Mucosa of rectum (tissue), 2 donors: ENCODE results near the gene COG8.
"Not testable (repeated sequence)": the region's sequence is repeated elsewhere in the genome, so short reads cannot be mapped to it uniquely, and the experiment has no call there.

Source experiments
- H3K27ac ChIP-seq, 2 donors: one replicate each; pipeline ENCODE4 v1.7.0; 2013; ENCODE audit warnings: inconsistent platforms in 2 of 2, low read depth in 2 of 2, low read length in 2 of 2
- H3K27me3 ChIP-seq, 2 donors: one replicate each; pipeline ENCODE4 v1.7.0; 2013; ENCODE audit warnings: low read length in 2 of 2; ENCODE audit not compliant: control insufficient read depth in 2 of 2, insufficient read depth in 2 of 2
- H3K36me3 ChIP-seq, 2 donors: one replicate each; pipeline ENCODE4 v1.7.0; 2013; ENCODE audit warnings: low read length in 2 of 2; ENCODE audit not compliant: control insufficient read depth in 2 of 2, insufficient read depth in 2 of 2
- H3K4me1 ChIP-seq, 2 donors: one replicate each; pipeline ENCODE4 v1.7.0; 2013; ENCODE audit warnings: low read length in 2 of 2, mild to moderate bottlenecking in 1 of 2; ENCODE audit not compliant: control insufficient read depth in 2 of 2, insufficient read depth in 2 of 2
- H3K4me3 ChIP-seq, 2 donors: one replicate each; pipeline ENCODE4 v1.7.0; 2013; ENCODE audit warnings: low read length in 2 of 2
- H3K9ac ChIP-seq, 2 donors: one replicate each; pipeline ENCODE4 v1.7.0; 2013; ENCODE audit warnings: low read length in 2 of 2, low read depth in 1 of 2, mild to moderate bottlenecking in 1 of 2
- H3K9me3 ChIP-seq, 2 donors: one replicate each; pipeline ENCODE4 v1.7.0; 2013; ENCODE audit warnings: low read length in 2 of 2; ENCODE audit not compliant: control insufficient read depth in 2 of 2
- donor health status: healthy.
- donor health status: Normal muscosa, but diverticular disease.

COG8 gene

DNA sequence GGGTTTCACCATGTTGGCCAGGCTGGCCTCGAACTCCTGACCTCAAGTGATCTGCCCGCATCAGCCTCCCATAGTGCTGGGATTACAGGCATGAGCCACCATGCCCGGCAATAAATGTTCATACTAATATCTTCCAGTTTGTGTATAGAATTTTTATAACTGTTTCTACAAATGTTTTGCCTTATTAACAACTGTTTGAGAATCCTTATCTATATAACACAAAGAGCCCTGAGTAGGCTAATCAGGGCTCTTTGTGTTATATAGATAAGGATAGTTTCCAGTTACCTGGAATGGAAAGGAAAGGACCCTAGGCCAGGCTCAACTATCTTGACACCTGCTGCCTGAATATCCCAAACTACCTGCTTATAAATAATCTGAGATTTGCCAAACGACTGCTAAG is 29.5 kb upstream of the COG8 start:
- Histone ChIP-seq H3K9ac (no peak overlapping the region), H3K4me3 (no peak overlapping the region), H3K9me3 (no peaks in the 10 kb centered on the region), H3K27ac (no peak overlapping the region), H3K4me1 (peaks cover 8 to 15% of the 10 kb centered on the region in 2 donors), H3K36me3 (peaks cover 46 to 53% of the 10 kb centered on the region in 2 donors), H3K27me3 (no peaks in the 10 kb centered on the region)

DNA sequence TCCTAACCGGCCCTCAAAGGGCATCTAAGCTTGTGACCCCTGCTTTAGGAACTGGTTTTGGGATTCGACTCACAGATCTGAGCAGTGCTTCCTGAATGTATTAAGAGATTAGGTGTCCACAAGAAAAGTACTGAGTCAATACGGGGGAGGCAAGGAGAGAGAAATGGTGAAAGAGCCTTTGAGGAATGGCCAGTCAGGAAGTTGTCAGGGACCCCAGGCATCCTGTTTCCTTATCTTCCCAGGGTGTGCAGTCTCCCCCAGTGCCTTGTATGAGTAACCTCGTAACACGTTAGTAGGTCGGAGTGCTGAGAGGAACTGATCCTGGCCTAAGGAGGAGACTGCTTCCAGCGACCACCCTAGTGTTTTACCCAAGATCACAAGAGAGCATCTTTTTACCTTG is 28.6 kb upstream of the COG8 start:
- no peak overlapping the region for H3K4me3 ChIP-seq
- peak overlapping the region in 1 of 2 donors; percentile 6 for H3K9ac ChIP-seq
- H3K4me1 ChIP-seq = peaks cover 4 to 9% of the 10 kb centered on the region in 2 donors
- H3K9me3 ChIP-seq = no peaks in the 10 kb centered on the region
- peaks cover 47 to 59% of the 10 kb centered on the region in 2 donors for H3K36me3 ChIP-seq
- H3K27me3 ChIP-seq = no peaks in the 10 kb centered on the region
- no peak overlapping the region for H3K27ac ChIP-seq

DNA sequence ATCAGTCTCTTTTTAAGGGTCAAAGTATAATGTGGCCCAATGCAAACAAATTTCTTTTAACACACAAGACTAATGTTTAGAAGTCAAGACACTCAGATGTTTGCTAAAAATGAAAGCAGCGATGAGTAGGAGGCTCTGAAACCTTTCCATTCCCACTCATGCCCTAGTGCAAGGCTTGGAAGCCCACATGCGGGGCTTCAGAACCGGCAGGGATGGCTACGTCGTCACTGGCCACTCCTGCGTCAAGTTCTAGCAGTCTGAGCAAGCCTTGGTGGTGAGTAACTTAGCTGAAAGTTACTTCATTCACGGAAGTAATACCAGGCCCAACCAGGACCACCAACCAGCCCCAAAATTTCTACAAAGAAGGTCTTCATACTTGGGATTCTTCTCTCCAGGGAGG is 27.1 kb upstream of the COG8 start:
- Histone ChIP-seq H3K9me3 (no peaks in the 10 kb centered on the region), H3K27ac (no peak overlapping the region), H3K4me1 (peaks cover 0 to 4% of the 10 kb centered on the region in 2 donors), H3K27me3 (no peaks in the 10 kb centered on the region), H3K9ac (no peak overlapping the region), H3K36me3 (peaks cover 47 to 59% of the 10 kb centered on the region in 2 donors), H3K4me3 (no peak overlapping the region)

DNA sequence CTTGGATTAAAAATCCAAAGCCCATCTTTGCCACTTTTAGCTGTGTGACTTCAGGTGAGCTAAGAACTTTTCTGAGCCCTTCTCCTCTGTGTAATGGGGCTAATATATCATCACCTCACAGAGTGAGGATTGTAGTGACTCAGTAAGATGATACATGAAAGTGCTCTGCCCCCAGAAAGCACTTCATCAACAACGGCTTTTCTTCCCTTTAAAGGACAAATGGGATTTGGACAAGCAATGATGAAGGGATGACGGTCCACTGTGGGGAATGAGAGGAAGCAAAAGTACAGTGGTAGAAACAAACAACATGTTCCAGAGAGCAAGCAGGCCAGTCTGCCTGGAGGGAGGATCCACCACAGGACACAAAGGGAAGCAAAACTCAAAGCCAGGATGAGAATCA is 26.5 kb upstream of the COG8 start:
- Histone ChIP-seq H3K27me3 (no peaks in the 10 kb centered on the region), H3K9me3 (no peaks in the 10 kb centered on the region), H3K9ac (no peak overlapping the region), H3K4me3 (no peak overlapping the region), H3K4me1 (peaks cover 0 to 4% of the 10 kb centered on the region in 2 donors), H3K27ac (no peak overlapping the region), H3K36me3 (peaks cover 47 to 63% of the 10 kb centered on the region in 2 donors)

DNA sequence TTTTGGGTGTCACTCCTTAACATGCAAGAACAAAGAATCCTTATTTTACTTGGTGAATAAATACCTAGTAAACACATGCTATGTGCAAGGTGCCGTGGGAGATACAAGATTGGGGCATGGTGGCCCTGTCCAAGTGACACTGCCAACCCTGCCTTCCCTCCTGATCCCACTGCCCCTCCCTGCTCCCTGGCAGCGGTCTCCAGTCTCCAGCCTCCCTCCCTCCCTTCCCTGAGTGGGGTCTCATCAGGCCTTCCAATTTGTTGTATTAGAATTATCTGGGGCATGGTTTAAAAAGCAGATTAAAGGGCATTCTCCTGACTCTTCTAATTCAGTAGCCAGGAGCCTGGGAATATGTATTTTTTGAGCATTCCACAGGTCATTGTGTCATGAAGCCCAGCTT is 24.7 kb upstream of the COG8 start:
- Histone ChIP-seq H3K36me3 (peaks cover 37 to 48% of the 10 kb centered on the region in 2 donors), H3K27me3 (no peaks in the 10 kb centered on the region), H3K27ac (no peak overlapping the region), H3K4me1 (peaks cover 0 to 4% of the 10 kb centered on the region in 2 donors), H3K9me3 (no peaks in the 10 kb centered on the region), H3K4me3 (no peak overlapping the region), H3K9ac (no peak overlapping the region)

DNA sequence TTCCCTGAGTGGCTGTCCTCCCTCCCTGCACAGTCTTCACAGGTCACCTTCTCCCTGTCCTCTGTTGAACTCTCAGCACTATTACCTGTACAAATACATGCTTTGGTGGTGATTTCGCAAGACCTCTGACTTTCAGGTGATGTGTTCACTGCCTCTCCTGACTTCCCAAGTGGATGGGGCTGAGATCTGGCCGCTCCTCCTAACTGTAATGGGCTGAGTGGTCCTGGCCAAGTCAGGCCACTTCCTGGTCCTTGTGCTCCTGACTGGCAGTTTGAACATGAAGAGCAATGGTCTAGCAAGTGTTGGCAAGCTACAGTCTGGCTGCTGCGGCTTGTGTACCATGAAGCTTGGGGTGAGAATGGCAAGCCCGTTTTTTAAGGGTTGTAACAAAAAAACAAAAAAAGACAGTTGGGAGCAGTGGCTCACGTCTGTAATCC is 23.9 kb upstream of the COG8 start:
- H3K36me3 ChIP-seq = peaks cover 35 to 43% of the 10 kb centered on the region in 2 donors
- H3K9me3 ChIP-seq = no peaks in the 10 kb centered on the region
- no peak overlapping the region for H3K27ac ChIP-seq
- H3K4me3 ChIP-seq = no peak overlapping the region
- no peaks in the 10 kb centered on the region for H3K27me3 ChIP-seq
- H3K4me1 ChIP-seq = peaks cover 0 to 4% of the 10 kb centered on the region in 2 donors
- H3K9ac ChIP-seq = no peak overlapping the region

DNA sequence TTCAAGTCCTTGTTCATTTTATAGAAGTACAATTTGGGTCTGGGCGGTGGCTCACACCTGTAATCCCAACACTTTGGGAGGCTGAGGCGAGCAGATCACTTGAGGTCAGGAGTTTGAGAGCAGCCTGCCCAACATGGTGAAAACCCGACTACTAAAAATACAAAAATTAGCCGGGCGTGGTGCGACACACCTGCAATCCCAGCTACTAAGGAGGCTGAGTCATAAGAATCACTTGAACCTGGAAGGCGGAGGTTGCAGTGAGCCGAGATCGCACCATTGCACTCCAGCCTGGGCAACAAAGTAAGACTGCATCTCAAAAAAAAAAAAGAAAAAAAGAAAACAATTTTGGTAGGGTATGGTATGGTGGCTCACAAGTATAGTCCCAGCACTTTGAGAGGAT is 20.7 kb upstream of the COG8 start:
- not testable (repeated sequence) for H3K4me3 ChIP-seq

DNA sequence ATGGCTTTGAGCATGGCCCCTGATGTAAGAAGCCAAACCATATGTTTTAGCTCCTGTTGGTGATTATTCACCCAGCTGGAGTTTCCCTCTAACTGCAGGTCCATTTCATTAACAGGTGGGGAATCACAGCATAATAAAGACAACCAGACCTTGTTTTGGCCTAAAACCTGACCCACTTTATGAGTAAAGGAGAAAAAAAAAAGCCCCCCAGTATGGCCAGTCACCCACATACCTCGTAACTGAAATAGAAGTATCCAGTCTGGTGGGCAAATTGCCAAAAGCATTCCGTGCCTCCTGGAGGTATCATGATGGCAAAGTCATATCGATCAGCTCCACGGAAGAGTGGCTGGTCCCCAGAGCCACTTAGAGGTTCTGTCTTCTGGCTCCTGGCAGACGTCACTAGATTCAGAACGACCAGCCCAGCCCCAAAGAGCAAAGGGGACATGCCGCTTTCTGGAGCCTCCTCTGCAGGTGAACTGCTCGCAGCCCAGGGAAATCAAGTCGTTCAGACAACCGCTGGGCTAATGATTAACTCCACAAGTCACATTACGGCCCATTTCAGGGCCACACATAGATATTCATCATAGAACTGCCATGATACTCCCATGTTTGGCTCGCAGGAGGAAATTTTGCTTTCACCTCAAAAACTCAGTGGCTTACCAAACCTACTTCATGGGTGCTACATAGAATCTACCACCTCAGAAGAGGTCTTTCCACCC is 12.1 kb upstream of the COG8 start, which contains the start of gene TMED6:
Gene TMED6, minus strand, starts transcription at position 478 of the 719 bp plus-strand sequence. Its CDS starts 33 bp downstream, at position 445.
- H3K4me1 ChIP-seq = peaks cover 0 to 17% of the 10 kb centered on the region in 2 donors
- H3K27ac ChIP-seq = peak within 1 kb of the TSS; percentile 60 to 70
- peak within 1 kb of the TSS; percentile 11 to 60 for H3K4me3 ChIP-seq
- peak within 1 kb of the TSS; percentile 0 to 9 for H3K9ac ChIP-seq
- no peaks in the 10 kb centered on the region for H3K9me3 ChIP-seq
- H3K36me3 ChIP-seq = peaks cover 10 to 25% of the 10 kb centered on the region in 2 donors
- no peaks in the 10 kb centered on the region for H3K27me3 ChIP-seq

More for the DNA sequence above, 20.7 kb upstream of the COG8 start:
- not testable (repeated sequence) for H3K9ac ChIP-seq, H3K27me3 ChIP-seq, H3K9me3 ChIP-seq, H3K27ac ChIP-seq, H3K4me1 ChIP-seq
- peaks cover 26 to 30% of the 10 kb centered on the region in 2 donors for H3K36me3 ChIP-seq

DNA sequence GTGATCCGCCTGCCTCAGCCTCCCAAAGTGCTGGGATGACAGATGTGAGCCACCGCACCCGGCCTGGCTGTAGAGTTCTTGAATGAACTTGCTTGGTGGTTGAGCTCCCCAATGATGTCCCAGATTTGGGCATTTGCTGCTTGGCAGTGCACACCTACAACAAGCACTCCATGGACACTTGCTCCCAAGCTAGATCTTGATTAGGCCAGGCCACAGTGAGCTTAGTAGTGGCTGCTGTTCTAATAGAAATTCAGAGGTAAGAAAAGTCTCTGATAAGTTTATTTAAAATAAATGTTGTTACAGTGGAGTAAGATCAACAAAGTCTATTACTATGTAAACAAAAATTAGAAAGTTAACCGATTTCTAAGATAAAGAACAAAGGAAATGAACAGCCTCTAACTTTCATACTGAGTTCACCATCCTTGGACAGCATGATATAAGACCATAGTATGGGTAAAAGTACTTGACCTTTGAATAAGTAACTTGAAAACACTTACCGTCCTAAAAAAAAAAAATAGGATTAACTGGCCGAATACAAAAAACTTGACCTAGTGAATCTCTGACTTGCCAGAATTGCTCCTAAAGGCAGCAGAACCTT is 11.3 kb upstream of the COG8 start:
- Histone ChIP-seq H3K9me3 (no peaks in the 10 kb centered on the region), H3K4me3 (peak overlapping the region in 1 of 2 donors; percentile 23), H3K36me3 (peaks cover 4 to 17% of the 10 kb centered on the region in 2 donors), H3K27ac (no peak overlapping the region), H3K27me3 (no peaks in the 10 kb centered on the region), H3K4me1 (peaks cover 0 to 17% of the 10 kb centered on the region in 2 donors), H3K9ac (no peak overlapping the region)

DNA sequence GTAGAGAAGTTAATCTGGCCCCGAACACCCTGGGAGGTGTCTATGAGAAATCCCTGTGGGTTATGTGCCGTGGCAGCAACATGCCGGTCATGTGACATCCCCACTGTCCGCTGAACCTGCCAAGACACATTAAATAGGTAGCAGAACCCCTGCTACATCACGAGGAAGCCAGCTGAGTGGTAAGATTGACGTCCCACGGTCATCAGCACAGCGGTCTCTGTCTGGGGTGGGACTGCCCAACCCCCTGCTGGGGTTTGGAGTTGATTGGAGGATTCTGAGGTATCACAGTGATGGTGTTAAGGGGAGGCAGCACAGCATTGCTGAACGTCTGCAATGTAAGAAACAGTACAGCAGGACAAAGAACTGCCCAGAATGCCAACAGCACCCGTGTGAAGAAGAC is 10.2 kb upstream of the COG8 start:
- Histone ChIP-seq H3K4me3 (no peak overlapping the region), H3K27me3 (no peaks in the 10 kb centered on the region), H3K36me3 (peaks cover 4 to 10% of the 10 kb centered on the region in 2 donors), H3K27ac (no peak overlapping the region), H3K4me1 (peaks cover 0 to 17% of the 10 kb centered on the region in 2 donors), H3K9ac (no peak overlapping the region), H3K9me3 (no peaks in the 10 kb centered on the region)
